Fibroblast of gingiva (primary cell): ENCODE data around the gene PSMD13.

Experiments
- DNase-seq: peaks from one replicate; pipeline ENCODE4 v3.0.0-alpha.2; 2011; ENCODE audit warnings: low read depth

Gene PSMD13

DNA sequence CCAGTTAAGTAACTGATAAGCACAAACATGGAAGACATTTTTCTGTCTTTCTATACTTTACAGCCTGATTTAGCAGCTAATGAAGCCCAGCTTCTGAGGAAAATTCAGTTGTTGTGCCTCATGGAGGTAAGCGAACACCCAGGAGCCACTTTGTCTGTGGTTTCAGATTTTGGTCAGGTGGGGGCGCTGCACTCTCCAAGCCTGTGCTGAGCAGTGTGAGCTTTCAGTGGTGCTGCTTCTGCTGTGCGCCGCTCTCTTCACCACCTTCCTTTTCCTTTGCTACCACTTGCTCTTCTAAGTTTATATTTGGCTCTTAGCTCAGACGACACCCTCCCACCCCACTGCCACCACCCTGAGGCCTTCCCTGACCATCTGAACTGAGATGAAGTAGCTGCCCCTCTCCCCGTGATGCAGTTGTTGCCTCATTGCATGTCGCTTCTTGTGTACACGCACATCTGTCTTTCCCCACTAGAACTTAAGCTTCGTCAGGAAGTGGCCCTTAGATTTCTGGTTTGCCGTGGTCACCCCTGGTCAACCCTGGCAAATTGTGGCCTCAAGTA is 14.0 kb downstream of the PSMD13 start:
- peak; percentile 39 for DNase-seq

DNA sequence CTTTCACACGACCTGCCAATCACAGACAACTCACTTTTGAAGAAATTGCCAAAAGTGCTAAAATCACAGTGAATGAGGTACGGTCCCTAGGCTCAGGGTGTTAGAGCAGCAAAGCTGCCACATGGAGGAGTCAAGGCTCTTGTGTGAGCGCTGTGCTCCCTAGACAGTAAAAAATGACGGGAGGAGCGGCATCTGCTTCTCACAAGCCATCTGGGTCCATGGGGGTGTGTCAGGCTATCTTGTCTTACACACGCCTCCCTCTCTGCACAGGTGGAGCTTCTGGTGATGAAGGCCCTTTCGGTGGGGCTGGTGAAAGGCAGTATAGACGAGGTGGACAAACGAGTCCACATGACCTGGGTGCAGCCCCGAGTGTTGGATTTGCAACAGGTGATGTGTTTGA is 14.8 kb downstream of the PSMD13 start:
- no peak for DNase-seq

DNA sequence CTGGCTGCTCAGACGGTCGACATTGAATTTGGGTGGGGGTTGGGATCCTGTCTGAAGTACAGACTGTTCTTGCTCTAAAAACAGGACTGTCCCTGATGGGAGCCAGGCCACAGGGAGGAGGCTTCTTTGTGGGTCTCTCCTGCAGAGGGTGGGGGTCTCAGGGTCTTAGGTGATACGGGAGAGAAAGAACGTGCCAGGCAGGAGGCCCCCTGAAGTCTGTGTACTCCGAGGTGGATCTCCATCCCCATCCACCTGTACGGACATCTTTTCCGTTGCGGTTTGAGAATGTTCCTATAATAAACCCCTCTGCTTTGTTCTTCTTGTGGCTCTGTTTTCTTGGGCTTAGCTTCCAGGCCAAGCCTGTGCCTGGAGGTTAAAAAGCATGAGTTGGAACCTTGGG is 15.9 kb downstream of the PSMD13 start:
- no peak for DNase-seq

DNA sequence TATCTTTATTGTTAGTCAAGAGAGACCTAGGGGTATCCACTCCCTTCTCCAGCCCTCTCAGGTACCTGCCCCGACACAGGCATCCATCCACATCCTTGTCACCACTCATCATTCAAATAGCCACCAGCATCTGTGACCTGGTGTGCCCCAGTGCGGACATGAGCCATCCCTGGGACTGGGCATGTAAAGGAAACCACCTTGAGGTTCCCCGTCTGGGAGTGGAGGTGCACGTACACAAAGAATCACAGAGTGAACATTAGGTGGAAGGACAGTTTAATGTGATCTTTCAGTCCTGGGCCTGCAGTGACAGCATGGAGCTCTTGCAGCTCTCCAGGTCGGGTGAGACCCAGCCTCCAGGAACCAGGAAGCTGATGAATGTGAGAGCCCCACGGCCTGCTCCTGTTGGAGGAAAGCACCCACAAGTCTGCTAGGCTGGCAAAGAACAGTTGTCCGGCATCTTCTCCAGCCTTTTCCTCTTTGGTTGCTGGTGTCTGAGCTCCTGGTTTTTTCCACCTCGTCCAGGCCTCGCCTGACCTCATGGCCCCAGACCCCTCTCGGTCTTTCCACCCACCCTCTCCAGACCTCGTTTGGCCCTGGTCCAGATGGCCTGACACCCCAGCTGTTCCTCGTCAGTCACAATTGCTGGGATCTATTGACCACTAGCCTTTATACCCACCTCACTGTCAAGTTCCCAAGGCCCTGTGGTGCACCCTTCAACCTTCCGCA is 16.5 kb downstream of the PSMD13 start:
- DNase-seq: no peak

DNA sequence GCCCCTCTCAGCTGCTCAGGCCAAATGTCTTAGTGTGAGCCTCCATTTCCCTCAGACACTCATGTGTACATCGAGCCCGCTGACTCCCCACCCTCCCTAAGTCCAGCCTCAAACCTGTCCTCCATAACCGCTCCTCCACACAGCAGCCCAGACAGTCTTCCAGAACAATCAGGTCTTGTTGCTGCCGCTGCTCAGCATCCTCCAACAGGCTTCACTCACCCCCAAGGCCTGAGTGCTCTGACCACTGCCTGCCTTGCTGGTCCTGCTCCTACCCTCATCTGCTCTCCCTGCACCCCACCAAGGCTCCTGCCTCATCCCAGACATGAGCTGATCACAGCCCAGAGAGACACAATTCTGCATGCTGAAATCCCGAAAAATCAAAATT is 17.1 kb downstream of the PSMD13 start:
- no peak for DNase-seq

DNA sequence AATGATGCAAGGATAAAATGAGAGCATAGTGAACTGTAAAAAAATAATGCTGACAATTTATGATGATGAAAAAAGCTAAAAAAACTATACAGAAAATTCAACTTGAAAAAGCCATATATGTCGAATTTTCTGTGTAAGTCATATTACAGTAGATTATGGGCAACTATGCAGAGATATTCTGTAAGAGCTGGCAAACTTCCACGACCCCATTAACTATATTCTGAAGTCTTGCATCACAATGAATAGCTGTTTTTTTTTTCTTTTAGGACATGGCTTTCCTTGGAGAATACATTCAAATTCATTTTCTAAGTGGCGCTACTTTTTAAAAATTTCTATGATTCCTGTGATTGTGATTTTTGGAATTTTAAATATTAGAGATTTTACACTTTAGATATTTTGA is 18.4 kb downstream of the PSMD13 start:
- peak; percentile 57 for DNase-seq

DNA sequence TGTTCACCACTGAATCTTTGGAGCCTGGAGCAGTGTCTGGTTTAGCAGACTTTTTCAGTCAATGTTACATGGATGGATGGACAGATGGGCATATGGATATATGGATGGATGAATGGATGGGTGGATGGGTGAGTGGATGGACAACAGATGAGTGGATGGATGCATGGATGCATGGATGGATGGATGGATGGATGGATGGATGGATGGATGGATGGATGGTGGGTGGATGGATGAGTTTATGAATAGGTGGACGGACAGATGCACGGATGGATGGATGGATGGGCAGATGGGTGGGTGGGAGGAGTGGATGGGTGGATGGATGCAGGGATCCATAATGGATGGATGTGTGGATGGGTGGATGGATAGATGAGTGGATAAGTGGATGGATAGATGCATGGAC is 19.0 kb downstream of the PSMD13 start:
- no peak for DNase-seq

DNA sequence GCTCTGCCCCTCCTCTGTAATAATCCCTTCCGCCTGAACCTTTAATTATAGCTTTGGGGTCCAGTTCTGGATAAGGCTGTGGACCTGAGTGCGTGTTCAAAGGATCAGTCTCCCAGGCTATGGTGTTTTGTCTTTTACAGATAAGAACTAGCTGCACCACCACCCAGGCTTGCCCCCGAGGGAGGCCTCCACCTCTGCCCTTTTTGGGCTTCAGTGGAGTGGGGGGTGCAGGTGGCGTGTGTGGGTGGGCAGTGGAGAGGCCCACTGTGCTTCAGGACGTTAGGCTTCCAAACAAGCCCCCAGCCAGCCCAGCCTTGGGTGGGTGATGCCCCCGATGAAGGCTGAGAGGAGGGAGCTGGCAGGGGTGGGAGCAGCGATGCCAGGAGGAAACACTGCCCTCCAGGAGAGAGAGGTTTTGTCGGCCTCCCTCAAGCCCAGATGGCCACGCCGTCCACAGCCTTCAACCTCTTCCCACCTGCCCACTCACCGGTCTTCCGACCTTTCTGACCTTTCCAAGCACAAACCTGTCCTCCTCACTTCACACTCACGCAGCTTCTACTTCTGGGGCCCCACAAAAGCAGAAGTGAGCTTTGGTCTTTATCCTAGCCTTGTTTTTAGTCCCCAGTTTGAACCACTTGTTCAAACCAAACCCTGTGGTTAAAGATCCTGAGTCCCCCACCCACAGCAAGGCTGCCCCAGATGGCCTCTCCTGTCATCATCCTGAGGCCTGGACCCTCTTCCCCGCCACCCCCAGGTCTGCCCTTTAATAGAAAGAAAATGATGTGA is 20.4 kb downstream of the PSMD13 start:
- no peak for DNase-seq

DNA sequence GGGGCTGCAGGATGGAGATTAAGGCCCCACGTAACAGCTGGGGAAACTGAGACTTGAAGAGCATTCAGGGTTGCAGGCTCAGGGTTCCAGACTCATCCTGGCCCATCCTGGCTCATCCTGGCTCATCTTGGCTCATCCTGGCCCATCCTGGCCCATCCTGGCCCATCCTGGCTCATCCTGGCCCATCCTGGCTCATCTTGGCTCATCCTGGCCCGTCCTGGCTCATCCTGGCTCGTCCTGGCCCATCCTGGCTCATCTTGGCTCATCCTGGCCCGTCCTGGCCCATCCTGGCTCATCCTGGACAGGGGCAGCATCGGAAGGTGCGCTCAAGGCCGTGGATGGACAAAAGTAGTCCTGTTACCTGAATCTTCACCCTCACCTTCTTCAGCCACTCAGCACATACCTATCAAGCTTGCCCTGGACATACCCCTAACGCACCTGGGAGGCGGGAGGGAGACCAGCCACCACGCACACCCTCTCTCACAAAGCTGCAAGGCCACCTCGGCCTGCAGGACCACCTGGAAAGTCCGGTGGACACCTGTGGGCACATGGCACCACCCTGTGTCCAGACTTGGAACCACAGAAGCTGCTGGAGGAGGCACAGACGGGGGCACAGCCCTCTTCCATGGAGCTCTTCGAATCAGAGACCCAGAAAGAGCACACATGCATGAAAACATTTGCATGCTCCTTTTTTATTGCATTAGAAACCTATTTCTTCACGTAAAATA is 21.2 kb downstream of the PSMD13 start:
- DNase-seq: no peak

DNA sequence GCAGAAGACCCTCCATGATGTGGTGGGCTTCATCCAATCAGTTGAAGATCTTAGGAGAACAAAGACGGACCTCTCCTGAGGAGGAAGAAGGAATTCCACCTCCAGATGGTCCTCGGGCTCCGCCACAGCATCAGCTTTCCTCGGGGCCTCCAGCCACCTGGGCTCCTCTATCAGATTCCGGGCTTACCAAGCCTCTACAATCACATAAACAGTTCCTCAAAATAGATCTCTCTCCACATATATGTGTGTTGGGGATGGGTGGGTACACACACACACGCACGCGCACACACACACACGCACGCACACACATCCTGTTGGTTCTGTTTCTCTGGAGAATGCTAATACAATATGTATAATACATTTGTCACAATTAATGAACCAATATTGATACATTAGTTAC is 22.6 kb downstream of the PSMD13 start:
- no peak for DNase-seq

DNA sequence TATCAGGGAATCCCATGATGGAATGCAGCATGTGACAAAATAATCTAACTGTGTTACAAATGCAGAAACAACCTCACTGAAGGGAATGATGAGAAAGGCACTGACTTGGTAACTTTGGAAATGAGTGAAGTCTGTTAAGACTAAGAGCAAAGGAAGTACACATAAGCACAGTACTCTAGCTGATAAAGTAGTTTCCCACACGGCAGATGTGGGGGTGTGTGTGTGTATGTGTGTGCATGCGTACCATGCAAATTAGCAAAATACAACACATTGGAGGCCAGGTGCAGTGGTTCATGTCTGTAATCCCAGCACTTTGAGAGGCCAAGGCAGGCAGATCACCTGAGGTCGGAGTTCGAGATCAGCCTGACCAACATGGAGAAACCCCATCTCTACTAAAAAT is 24.8 kb downstream of the PSMD13 start:
- DNase-seq: no peak

DNA sequence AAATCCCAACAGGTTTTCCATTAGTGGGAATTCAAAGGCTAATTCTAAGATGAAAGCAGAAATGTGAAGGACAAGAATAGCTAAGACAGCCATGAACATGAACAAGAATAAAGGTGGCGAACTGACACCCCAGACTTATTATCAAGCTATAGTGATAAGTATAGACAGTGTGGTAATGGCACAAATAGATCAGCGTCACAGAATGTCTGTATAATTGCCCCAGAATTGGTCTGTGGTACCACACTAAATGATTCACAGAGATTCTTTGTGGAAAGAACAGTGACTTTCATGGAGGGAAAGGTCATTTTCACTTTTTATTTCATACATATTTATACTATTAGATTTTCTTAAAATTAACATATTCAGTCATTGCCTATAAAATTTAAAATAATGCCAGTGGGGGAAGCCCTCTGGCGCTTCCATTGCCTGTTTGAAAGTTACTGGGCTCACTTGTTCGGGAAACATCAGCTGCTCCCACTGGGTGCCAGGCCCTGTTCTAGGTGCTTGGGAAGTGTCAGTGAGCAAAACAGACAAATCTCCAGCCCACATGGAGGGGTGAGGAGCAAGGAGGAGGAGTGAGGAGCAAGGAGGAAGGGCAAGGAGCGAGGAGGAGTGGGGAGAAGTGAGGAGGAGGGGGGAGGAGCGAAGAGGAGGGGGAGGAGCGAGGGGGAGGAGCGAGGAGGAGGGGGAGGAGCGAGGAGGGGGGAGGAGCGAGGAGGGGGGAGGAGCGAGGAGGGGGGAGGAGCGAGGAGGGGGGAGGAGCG is 30.1 kb downstream of the PSMD13 start:
- no peak for DNase-seq

DNA sequence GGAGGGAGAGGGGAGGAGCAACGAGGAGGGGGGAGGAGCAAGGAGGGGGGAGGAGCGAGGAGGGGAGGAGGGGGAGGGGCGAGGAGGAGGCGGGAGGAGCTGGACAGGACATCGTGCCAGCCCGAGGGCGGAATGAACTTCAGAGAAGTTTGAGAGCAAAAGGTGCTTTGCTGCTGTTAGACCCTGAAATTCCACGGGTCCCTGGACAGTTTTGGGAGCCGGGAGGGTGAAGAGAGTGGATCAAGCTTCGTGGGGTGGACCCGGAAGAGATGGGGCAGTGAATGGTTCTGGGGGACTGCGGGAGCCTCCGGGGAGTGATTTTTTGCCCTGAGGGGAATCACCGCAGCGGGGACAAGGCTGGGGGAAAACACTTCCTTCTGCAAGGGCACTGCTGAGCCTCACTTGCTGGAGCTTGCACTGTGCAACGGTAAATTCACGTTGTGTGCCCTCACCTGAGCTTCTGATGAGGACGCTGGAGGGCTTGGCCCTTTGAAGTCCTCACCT is 30.8 kb downstream of the PSMD13 start:
- peak; percentile 40 for DNase-seq

DNA sequence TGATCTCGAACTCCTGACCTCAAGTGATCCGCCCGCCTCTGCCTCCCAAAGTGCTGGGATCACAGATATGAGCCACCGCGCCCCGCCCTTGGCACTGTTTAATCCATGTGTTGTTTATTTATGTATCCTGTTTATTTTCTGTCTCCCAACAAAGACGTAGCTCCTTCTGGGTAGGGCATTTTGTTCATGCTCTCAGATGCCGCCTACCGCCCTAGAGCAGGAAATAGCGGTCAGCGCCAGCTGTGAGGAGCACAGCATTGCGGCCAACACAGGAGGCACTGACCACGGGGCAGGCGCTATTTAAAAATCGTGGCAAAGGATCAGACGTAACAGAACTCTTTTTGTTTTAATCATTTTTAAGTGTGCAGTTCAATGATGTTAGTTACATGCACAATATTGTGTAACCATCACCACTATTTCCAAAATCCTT is 32.0 kb downstream of the PSMD13 start:
- DNase-seq: peak; percentile 90

DNA sequence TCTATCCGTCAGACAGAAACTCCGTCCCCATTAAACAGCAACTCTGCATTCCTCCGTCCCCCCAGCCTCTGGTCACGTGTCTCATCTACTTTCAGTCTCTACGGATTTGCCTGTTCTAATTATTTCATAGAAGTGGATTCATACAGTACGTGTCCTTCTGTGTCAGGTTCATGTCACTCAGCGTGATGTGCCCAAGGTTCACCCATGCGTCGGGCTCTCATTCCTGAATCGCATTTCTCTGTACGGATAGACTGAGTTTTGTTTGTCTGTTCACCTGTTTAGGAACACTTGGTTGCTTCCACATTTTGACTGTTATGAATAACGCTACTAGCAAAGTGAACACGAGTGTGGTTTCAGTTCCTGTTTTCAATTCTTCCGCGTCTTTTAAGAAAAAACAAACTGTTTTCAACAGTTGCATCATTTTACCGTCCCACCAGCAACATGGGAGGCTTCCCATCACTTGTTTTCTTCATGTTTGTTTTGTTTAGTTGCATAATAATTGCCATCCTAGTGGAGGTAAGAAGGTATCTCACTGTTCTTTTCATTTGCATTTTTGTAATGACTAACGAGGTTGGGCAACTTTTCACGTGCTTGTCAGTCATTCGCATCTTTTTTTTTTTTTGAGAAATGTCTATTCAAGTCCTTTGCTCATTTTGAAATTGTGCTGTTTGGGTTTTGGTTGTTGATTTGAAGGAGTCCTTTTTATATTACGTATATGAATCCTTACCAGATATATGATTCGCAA is 32.5 kb downstream of the PSMD13 start:
- peak; percentile 26 for DNase-seq

DNA sequence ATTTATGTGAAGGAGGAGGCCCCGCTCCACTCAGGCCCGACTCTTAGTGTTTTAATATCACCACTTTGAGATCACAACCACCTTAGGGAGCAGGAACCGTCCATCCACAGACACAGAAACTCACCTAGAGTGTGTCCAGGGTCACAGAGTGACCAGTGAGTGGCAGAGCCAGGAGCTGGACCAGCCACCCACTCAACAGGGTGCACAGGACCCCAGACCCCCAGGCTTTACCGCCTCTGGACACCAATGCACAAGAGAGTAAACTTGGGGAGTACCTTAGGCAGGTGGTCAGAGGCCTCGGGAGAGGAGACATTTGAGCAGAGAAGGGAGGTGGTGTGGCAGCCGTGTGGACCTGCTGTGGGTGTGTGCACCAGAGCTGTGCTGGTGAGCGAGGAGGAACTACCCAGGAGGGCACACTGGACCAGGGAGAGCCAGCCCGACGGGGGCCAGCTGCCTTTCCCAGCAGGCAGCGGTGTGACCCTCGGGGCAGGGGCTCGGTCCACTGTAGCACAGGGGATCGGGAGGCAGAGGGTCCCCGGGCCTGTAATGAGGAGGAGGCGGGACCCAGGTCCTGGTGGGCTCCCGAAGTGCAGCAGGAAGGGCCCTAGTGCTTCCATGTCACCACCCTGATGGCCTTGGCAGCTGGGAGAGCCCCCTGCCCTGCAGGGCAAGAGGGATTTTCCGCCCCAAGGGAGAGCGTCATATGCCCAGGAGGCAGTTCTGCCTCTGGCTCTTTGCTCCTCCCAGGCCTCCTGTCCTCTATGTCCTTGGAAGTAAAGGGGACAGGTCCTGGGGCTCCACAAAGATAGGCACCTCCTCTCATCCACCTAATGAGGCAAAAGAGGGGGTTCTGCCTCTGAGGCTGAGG is 33.9 kb downstream of the PSMD13 start:
- DNase-seq: no peak

DNA sequence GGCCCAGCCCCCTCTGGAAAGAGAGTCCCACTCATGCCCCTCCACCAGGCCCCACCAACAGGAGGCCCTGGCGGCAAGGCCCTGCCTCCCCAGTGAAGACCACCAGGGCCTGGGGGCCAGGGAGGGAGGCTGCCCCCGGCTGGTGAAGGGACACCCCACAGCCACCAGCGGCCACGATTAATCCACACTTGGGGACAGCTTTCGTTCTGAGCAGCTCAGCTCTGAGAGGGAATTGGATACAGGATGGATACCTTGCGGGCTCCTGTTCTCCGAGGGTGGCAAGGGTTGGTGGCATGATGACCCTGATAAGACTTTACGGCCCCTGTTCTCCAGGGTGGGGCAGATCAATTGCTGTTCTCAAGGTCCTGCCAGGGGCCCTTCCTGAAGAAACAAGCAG is 34.5 kb downstream of the PSMD13 start:
- no peak for DNase-seq

DNA sequence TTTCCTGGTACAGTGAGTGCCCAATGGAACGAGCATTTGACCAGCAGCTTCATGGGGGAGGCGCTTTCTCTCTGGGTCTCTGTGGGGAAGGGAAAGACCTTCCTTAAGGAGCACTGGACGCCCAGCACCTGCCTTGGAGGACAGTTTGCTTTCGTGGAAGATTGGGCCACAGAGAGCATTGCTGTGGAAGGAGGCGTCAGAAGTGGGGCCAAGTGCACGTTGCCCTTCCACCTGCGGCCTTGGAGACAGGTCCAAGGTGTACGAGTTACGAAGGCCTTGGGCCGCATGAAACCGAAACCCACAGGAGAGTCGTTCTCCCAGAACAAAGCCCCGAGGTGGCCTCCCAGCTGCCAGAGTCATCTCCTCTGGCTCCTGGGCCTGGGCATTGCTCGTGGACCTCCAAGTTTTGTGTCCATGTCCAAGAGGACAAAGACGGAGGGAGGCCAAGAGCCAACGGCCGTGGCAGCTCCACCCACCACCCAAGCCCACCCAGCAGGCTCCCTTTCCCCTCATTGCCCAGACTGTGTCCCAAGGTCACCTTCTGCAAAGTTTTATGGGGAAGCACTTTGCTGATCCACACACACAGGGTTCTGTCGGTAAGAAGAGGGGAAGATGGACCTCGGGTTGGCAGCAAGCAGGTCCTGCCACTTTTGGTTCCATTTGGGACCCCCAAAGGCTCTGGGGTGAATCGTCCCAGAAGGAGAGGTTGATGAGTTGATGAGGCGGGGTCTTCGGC is 35.6 kb downstream of the PSMD13 start:
- DNase-seq: no peak

DNA sequence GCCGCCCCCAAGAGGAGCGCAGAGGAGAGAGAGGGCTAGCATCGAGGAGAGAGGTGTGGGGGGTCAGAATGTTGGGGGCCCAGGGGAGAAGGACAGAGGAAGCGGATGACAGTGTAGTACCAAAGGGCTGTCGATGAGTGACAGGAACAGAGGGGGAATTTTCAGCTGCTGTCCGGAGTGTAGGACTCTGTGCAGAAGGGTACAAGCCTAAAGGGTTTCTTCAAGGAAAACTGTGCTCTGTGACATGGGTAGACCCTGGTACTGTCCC is 36.1 kb downstream of the PSMD13 start:
- DNase-seq: no peak

DNA sequence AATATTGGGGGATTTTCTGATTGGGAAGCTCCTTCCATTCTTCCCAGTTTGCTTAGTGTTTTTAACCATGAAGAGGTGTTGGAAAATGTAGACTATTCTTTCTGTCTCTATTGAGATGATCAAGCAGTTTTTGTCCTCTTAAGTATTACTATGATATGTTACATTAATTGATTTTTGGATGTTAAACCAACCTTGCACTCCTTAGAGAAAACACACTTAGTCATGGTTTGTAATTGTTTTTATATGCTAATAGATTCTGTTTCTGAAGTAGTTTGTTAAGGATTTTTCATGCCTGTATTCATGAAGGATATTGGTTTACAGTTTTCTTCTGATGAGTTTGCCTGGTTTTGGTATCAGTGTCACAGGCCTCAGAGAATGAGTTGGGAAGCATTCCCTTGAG is 39.4 kb downstream of the PSMD13 start:
- DNase-seq: no peak
